Esophagus squamous epithelium (tissue), 5 donors: ENCODE data around the gene SORL1. TPM values are rescaled to one million over a fixed set of nuclear protein-coding genes. Genes with fewer than 3 reads are reported as not detected.

Source experiments
- DNase-seq: peaks from one replicate; lab custom pipeline; 2025; lab: John Stamatoyannopoulos, UW
- H3K27ac ChIP-seq, 4 donors: fragments of 200-600 bp; sonication (generic); one replicate each; pipeline ENCODE4 v1.5.1; 2016 to 2019; ENCODE audit warnings: mild to moderate bottlenecking in 1 of 4
- H3K27me3 ChIP-seq, 4 donors: fragments of 200-600 bp; sonication (generic); 1 replicate in 3 of 4; 2 replicates in 1 of 4; pipeline versions ENCODE4 v1.5.1 to v1.6.0; 2017 to 2021; ENCODE audit warnings: antibody characterized with exemption in 1 of 4
- H3K36me3 ChIP-seq, 3 donors: fragments of 200-600 bp; sonication (generic); one replicate each; pipeline ENCODE4 v1.5.1; 2016 to 2019
- H3K4me1 ChIP-seq, 3 donors: fragments of 200-600 bp; sonication (generic); one replicate each; pipeline ENCODE4 v1.5.1; 2017 to 2019
- H3K4me3 ChIP-seq, 4 donors: fragments of 200-600 bp; sonication (generic); 1 replicate in 3 of 4; 2 replicates in 1 of 4; pipeline ENCODE4 v1.5.1; 2016 to 2019; ENCODE audit warnings: mild to moderate bottlenecking in 2 of 4, moderate library complexity in 1 of 4
- H3K9me3 ChIP-seq, 3 donors: fragments of 200-600 bp; sonication (generic); one replicate each; pipeline ENCODE4 v1.5.1; 2016 to 2019
- CTCF ChIP-seq, 6 experiments: fragments of 450-650 bp in 4 of 6; fragments of 200-600 bp in 2 of 6; sonication (generic) in 2 of 6; IDR thresholded peaks; one replicate each; pipeline ENCODE4 v1.5.1; 2016 to 2019; ENCODE audit warnings: antibody characterized with exemption in 6 of 6, mild to moderate bottlenecking in 4 of 6, moderate library complexity in 4 of 6
- POLR2A ChIP-seq, 4 donors: fragments of 450-650 bp; IDR thresholded peaks; one replicate each; pipeline ENCODE4 v1.6.1; 2017; ENCODE audit warnings: antibody characterized with exemption in 4 of 4, mild to moderate bottlenecking in 4 of 4, moderate library complexity in 3 of 4
- WGBS, 2 donors: methylation state at CpG; one replicate each; pipeline ENCODE4 v1.1.5; 2018; 5-methylcytosine and 5-hydroxymethylcytosine counted together
- intact Hi-C: fragments of 100-400 bp; cut with DNase I; formaldehyde crosslinking; loops from one replicate; pipeline ENCODE4 v1.15.0; 2022
- total RNA-seq, 4 donors: library from RNA; depleted of rRNA; stranded (reverse); fragments of >200 nt; gene quantifications; one replicate each; pipeline ENCODE4 v1.1.0, GENCODE V29; 2016
- donor health status: DM: yes; HTN: yes; CAD: no.

SORL1 gene
- total RNA-seq, 4 donors from 2014 or later = 6.8 to 19.9 (median 16.3) TPM

GRCh38 chr11:121596195-121597155 is 144.4 kb downstream of the SORL1 start:
- H3K9me3 ChIP-seq = no peaks in the 10 kb centered on the region
- H3K4me3 ChIP-seq = no peak overlapping the region
- intact Hi-C loops = loop anchor here (10.0 kb wide), 1 partner anchor 142 kb away; the partner anchor contains the start of genes SORL1 and SORL1-AS1
- H3K4me1 ChIP-seq = peaks cover 0 to 25% (median 10%) of the 10 kb centered on the region in 3 donors
- TF ChIP-seq CTCF (IDR thresholded peaks at IDR 0.05) (no peak), POLR2A (IDR thresholded peaks at IDR 0.05) (no peak)
- 52 to 66% methylated on average over 16 to 18 of the region's 19 CpGs for WGBS, 2 donors
- no peak for DNase-seq
- peaks cover 0 to 50% (median 0%) of the 10 kb centered on the region in 3 donors for H3K36me3 ChIP-seq
- H3K27me3 ChIP-seq = no peaks in the 10 kb centered on the region
- H3K27ac ChIP-seq = peak overlapping the region in 2 of 4 donors; percentile 5 to 50

- no peaks in the 10 kb centered on the region for H3K9me3 ChIP-seq
Observed at GRCh38 chr11:121603316-121603715, 151.2 kb downstream of the SORL1 start.

GRCh38 chr11:121604152-121604551 is 152.0 kb downstream of the SORL1 start:
- intact Hi-C loops = no loop called here
- 84 to 98% methylated on average over 2 to 8 of the region's 13 CpGs for WGBS, 2 donors
- Histone ChIP-seq H3K27ac (no peak overlapping the region), H3K4me3 (no peak overlapping the region), H3K9me3 (no peaks in the 10 kb centered on the region), H3K4me1 (no peaks in the 10 kb centered on the region), H3K27me3 (no peaks in the 10 kb centered on the region), H3K36me3 (peaks cover 0 to 69% (median 0%) of the 10 kb centered on the region in 3 donors)
- TF ChIP-seq CTCF (IDR thresholded peaks at IDR 0.05) (no peak), POLR2A (IDR thresholded peaks at IDR 0.05) (no peak)
- DNase-seq = no peak

More at GRCh38 chr11:121603316-121603715, 151.2 kb downstream of the SORL1 start:
- Histone ChIP-seq H3K27me3 (no peaks in the 10 kb centered on the region), H3K27ac (no peak overlapping the region), H3K4me3 (no peak overlapping the region), H3K4me1 (no peaks in the 10 kb centered on the region), H3K36me3 (peaks cover 0 to 68% (median 0%) of the 10 kb centered on the region in 3 donors)
- DNase-seq = no peak
- 50 to 76% methylated on average over 1 to 2 of the region's 2 CpGs for WGBS, 2 donors
- intact Hi-C loops = no loop called here
- no peak for TF ChIP-seq POLR2A (IDR thresholded peaks at IDR 0.05)

GRCh38 chr11:121606354-121606753 is 154.2 kb downstream of the SORL1 start:
- Histone ChIP-seq H3K9me3 (no peaks in the 10 kb centered on the region), H3K36me3 (peaks cover 0 to 89% (median 0%) of the 10 kb centered on the region in 3 donors), H3K4me3 (no peak overlapping the region), H3K4me1 (no peaks in the 10 kb centered on the region), H3K27ac (no peak overlapping the region), H3K27me3 (no peaks in the 10 kb centered on the region)
- TF ChIP-seq CTCF (IDR thresholded peaks at IDR 0.05) = no peak
- TF ChIP-seq POLR2A (IDR thresholded peaks at IDR 0.05) = no peak
- no peak for DNase-seq
- 94 to 100% methylated on average over 4 of the region's 4 CpGs for WGBS, 2 donors
- intact Hi-C loops = no loop called here

- no peak for DNase-seq
- intact Hi-C loops = no loop called here
- H3K4me1 ChIP-seq = no peaks in the 10 kb centered on the region
- no peak overlapping the region for H3K27ac ChIP-seq
- TF ChIP-seq POLR2A (IDR thresholded peaks at IDR 0.05) (no peak), CTCF (IDR thresholded peaks at IDR 0.05) (no peak)
- no peak overlapping the region for H3K4me3 ChIP-seq
- H3K9me3 ChIP-seq = no peaks in the 10 kb centered on the region
- H3K36me3 ChIP-seq = peaks cover 0 to 94% (median 0%) of the 10 kb centered on the region in 3 donors
- no peaks in the 10 kb centered on the region for H3K27me3 ChIP-seq
- WGBS, 2 donors = 94 to 96% methylated on average over 5 of the region's 5 CpGs
Observed at GRCh38 chr11:121607341-121607740, 155.2 kb downstream of the SORL1 start.
